Ovary (tissue), 9 donors: ENCODE measurements around the gene SLC7A14. TPM values are rescaled to one million over a fixed set of nuclear protein-coding genes. Genes with fewer than 3 reads are reported as not detected.

Experiments
- DNase-seq, 5 donors: peaks; one replicate each; pipeline ENCODE4 v3.0.0-alpha.2; 2019 to 2020
- H3K27ac ChIP-seq, 2 donors: fragments of 200-600 bp; one replicate each; pipeline versions ENCODE4 v1.5.1 to v1.8.0; 2019 to 2022
- H3K27me3 ChIP-seq: fragments of 200-600 bp; one replicate; pipeline ENCODE4 v1.8.0; 2022
- H3K36me3 ChIP-seq: fragments of 200-600 bp; sonication (generic); one replicate; pipeline ENCODE4 v1.5.1; 2019
- H3K4me1 ChIP-seq: one replicate; pipeline ENCODE4 v1.8.1; 2013; ENCODE audit warnings: mild to moderate bottlenecking, moderate library complexity; ENCODE audit not compliant: insufficient read depth
- H3K4me3 ChIP-seq: fragments of 200-600 bp; sonication (generic); one replicate; pipeline ENCODE4 v1.5.1; 2017
- H3K9me3 ChIP-seq, 2 donors: fragments of 200-600 bp in 1 of 2; sonication (generic) in 1 of 2; one replicate each; pipeline versions ENCODE4 v1.5.1 to v1.8.1; 2013 to 2019; ENCODE audit warnings: mild to moderate bottlenecking in 1 of 2, moderate library complexity in 1 of 2
- CTCF ChIP-seq, 3 donors: fragments of 450-650 bp in 2 of 3; fragments of 200-600 bp in 1 of 3; IDR thresholded peaks; one replicate each; pipeline versions ENCODE4 v1.5.1 to v1.8.0; 2016 to 2022; ENCODE audit warnings: antibody characterized with exemption in 3 of 3, mild to moderate bottlenecking in 1 of 3
- EP300 ChIP-seq: sonication (generic); formaldehyde crosslinking; IDR thresholded peaks from one replicate; pipeline ENCODE4 v1.6.1; 2017; ENCODE audit warnings: antibody characterized with exemption
- POLR2A ChIP-seq: fragments of 450-650 bp; IDR thresholded peaks from one replicate; pipeline ENCODE4 v1.6.1; 2017; ENCODE audit warnings: antibody characterized with exemption, mild to moderate bottlenecking, moderate library complexity
- WGBS, 3 donors: extraction: QIAGEN DNeasy Blood & Tissue Kit in 1 of 3; methylation state at CpG; one replicate each; pipeline versions ENCODE4 v1.1.5 to v1.1.7; 2013 to 2017; 5-methylcytosine and 5-hydroxymethylcytosine counted together
- intact Hi-C, 4 donors: fragments of 100-400 bp; cut with DNase I; formaldehyde crosslinking; loops; one replicate each; pipeline versions ENCODE4 v1.11.0 to v1.15.1; 2022 to 2023
- polyA plus RNA-seq, 2 donors: library from polyadenylated mRNA; stranded (reverse); fragments of 200-250 nt in 1 of 2; fragments of 350-450 nt in 1 of 2; fragmentation: Illumina TruSeq in 1 of 2; extraction: RNeasy Lipid Tissue Mini Kit (QIAGEN cat#74804) in 1 of 2; gene quantifications; one replicate each; pipeline ENCODE4 v1.2.3, GENCODE V29; 2013 to 2014
- total RNA-seq, 7 donors: library from RNA; depleted of rRNA in 2 of 7; stranded (reverse); fragments of >200 nt in 2 of 7; fragmentation: NEBNext Ultra II Directional in 3 of 7; extraction: Animal tissue kit (Norgen Biotek cat#: 25700) in 3 of 7; gene quantifications; one replicate each; pipeline versions ENCODE4 v1.1.0 to v1.2.4, GENCODE V29; 2016 to 2023
- donor health status: DM: no; HTN: no; CAD: no; lungs with moderate emphysema.
- donor health status: DM: no; HTN: no; CAD: no.
- donor health status: Bipolar disorder and iron deficiency.
- donor health status: DM: yes; HTN: yes; CAD: no.
- donor health status: DM: no; HTN: no; CAD: no.
- donor health status: DM: yes; HTN: yes; CAD: no.

SLC7A14 gene
- total and polyA plus RNA-seq, 9 donors, result under 0.01 to 0.20 (median 0.03) TPM; not detected in 2

GRCh38 chr3:170438836-170439235 is 147.0 kb downstream of the SLC7A14 start:
- Histone ChIP-seq H3K9me3 (no peaks in the 10 kb centered on the region), H3K27me3 (no peaks in the 10 kb centered on the region), H3K4me3 (no peak overlapping the region), H3K27ac (no peak overlapping the region), H3K36me3 (no peaks in the 10 kb centered on the region), H3K4me1 (peaks cover 2% of the 10 kb centered on the region)
- no peak for TF ChIP-seq CTCF (IDR thresholded peaks at IDR 0.05)
- no peak for TF ChIP-seq EP300
- no peak for TF ChIP-seq POLR2A
- intact Hi-C loops, result no loop called here
- WGBS, 3 donors, result 87 to 90% (median 88%) methylated on average over 1 of the region's 1 CpG
- no peak for DNase-seq

GRCh38 chr3:170437696-170438407 is 148.0 kb downstream of the SLC7A14 start:
- no peaks in the 10 kb centered on the region for H3K36me3 ChIP-seq
- H3K27me3 ChIP-seq, result no peaks in the 10 kb centered on the region
- no peaks in the 10 kb centered on the region for H3K9me3 ChIP-seq
- DNase-seq, result no peak
- WGBS, 3 donors, result 70 to 76% (median 74%) methylated on average over 10 of the region's 10 CpGs
- intact Hi-C loops, result no loop called here
- TF ChIP-seq CTCF (IDR thresholded peaks at IDR 0.05) (no peak), POLR2A (no peak), EP300 (no peak)
- peak overlapping the region in 1 of 2 donors; percentile 30 for H3K27ac ChIP-seq
- H3K4me1 ChIP-seq, result peaks cover 2% of the 10 kb centered on the region
- no peak overlapping the region for H3K4me3 ChIP-seq

GRCh38 chr3:170437176-170437575 is 148.7 kb downstream of the SLC7A14 start:
- H3K4me3 ChIP-seq, result no peak overlapping the region

GRCh38 chr3:170436697-170437096 is 149.2 kb downstream of the SLC7A14 start:
- H3K4me3 ChIP-seq, result no peak overlapping the region
- intact Hi-C loops, result no loop called here
- no peaks in the 10 kb centered on the region for H3K36me3 ChIP-seq
- H3K9me3 ChIP-seq, result no peaks in the 10 kb centered on the region
- TF ChIP-seq CTCF (IDR thresholded peaks at IDR 0.05), result no peak
- no peak for TF ChIP-seq POLR2A
- no peak for TF ChIP-seq EP300
- no peaks in the 10 kb centered on the region for H3K4me1 ChIP-seq
- WGBS, 3 donors, result 95 to 98% (median 95%) methylated on average over 2 of the region's 2 CpGs
- H3K27ac ChIP-seq, result no peak overlapping the region
- no peaks in the 10 kb centered on the region for H3K27me3 ChIP-seq
- no peak for DNase-seq

More at GRCh38 chr3:170437176-170437575, 148.7 kb downstream of the SLC7A14 start:
- Histone ChIP-seq H3K27me3 (no peaks in the 10 kb centered on the region), H3K4me1 (no peaks in the 10 kb centered on the region), H3K9me3 (no peaks in the 10 kb centered on the region), H3K36me3 (no peaks in the 10 kb centered on the region), H3K27ac (no peak overlapping the region)
- no peak for TF ChIP-seq CTCF (IDR thresholded peaks at IDR 0.05)
- TF ChIP-seq EP300, result no peak
- TF ChIP-seq POLR2A, result no peak
- intact Hi-C loops, result no loop called here
- DNase-seq, result no peak
- WGBS, 3 donors, result 83 to 91% (median 89%) methylated on average over 4 of the region's 4 CpGs
